HepG2 (cell line): Measurements from ENCODE around the gene ZNF764. TPM values are rescaled to one million over a fixed set of nuclear protein-coding genes. Genes with fewer than 3 reads are reported as not detected.
A peak's percentile ranks its signal among the peaks of the same experiment; 100 is the strongest.

Experiments used
- ATAC-seq: fragments of 200-7000 bp; cut with Tn5 transposase; 3 replicates; pipeline ENCODE4 v1.9.1; 2020; ENCODE audit warnings: mild to moderate bottlenecking, moderate library complexity
- BruUV-seq: library from RNA; stranded (reverse); fragments of 400-500 nt; replicated peaks from 2 replicates; lab custom pipeline; 2021; lab: Mats Ljungman, UMichigan
- CTCF ChIA-PET: fragments of 300-600 bp; formaldehyde crosslinking; extraction: SDS; loops from one replicate; lab custom pipeline; 2021; ENCODE audit warnings: low total read pairs, inconsistent platforms, low intra/inter-chr PET ratio; lab: Yijun Ruan, JAX
- POLR2A ChIA-PET: fragments of 350-600 bp; sonication (Branson Sonifier 250); formaldehyde crosslinking; loops from one replicate; lab custom pipeline; 2020; ENCODE audit warnings: antibody characterized with exemption, inconsistent platforms; lab: Yijun Ruan, JAX
- DNase-seq: peaks from one replicate; pipeline ENCODE4 v3.0.0-alpha.2; 2015; ENCODE audit warnings: low spot score
- FAIRE-seq: peaks from 3 replicates; lab custom pipeline; 2011; peaks lifted over from hg19 to GRCh38; lab: Jason Lieb, UNC
- H2AFZ ChIP-seq: one replicate; pipeline ENCODE4 v1.6.1; 2011; ENCODE audit warnings: low read length, inconsistent platforms
- H3K27ac ChIP-seq: fragments of 300-600 bp; 3 replicates; pipeline ENCODE4 v1.8.0; 2011; ENCODE audit warnings: mixed run types, mild to moderate bottlenecking, mixed read lengths, low read length, inconsistent platforms; ENCODE audit not compliant: insufficient read depth; ENCODE audit errors: extremely low read length
- H3K27me3 ChIP-seq, 2 experiments: fragments of 200-600 bp in 1 of 2; 2 replicates in 1 of 2; 3 replicates in 1 of 2; pipeline versions ENCODE4 v1.6.0 to v1.8.0; 2011; ENCODE audit warnings: low read length in 2 of 2, mild to moderate bottlenecking in 2 of 2, moderate library complexity in 2 of 2, inconsistent platforms in 1 of 2; ENCODE audit not compliant: insufficient read depth in 2 of 2, control insufficient read depth in 1 of 2
- H3K36me3 ChIP-seq, 2 experiments: fragments of 200-600 bp in 1 of 2; replicated peaks in 1 of 2; 2 replicates in 1 of 2; 3 replicates in 1 of 2; pipeline versions ENCODE4 v1.5.1 to v1.8.0; 2011; ENCODE audit warnings: low read length in 2 of 2, inconsistent platforms in 1 of 2; ENCODE audit not compliant: insufficient read depth in 2 of 2, control insufficient read depth in 1 of 2
- H3K4me1 ChIP-seq: 2 replicates; pipeline ENCODE4 v1.5.1; 2012; ENCODE audit warnings: low read length, inconsistent platforms; ENCODE audit not compliant: insufficient read depth
- H3K4me2 ChIP-seq: 2 replicates; pipeline ENCODE4 v1.6.0; 2011; ENCODE audit warnings: low read depth, low read length, inconsistent platforms
- H3K4me3 ChIP-seq, 3 experiments: fragments of 200-600 bp in 1 of 3; sonication (generic), shearing (Covaris generic) in 1 of 3; replicated peaks in 1 of 3; 2 replicates each; pipeline ENCODE4 v1.5.1; 2011 to 2016; ENCODE audit warnings: low read length in 3 of 3, inconsistent platforms in 2 of 3, low read depth in 2 of 3, mild to moderate bottlenecking in 2 of 3, control low read depth in 1 of 3, mixed read lengths in 1 of 3; ENCODE audit not compliant: insufficient read depth in 1 of 3
- H3K79me2 ChIP-seq: one replicate; pipeline ENCODE4 v1.6.1; 2011; ENCODE audit warnings: low read length, inconsistent platforms; ENCODE audit not compliant: insufficient read depth
- H3K9ac ChIP-seq: 2 replicates; pipeline ENCODE4 v1.6.0; 2011; ENCODE audit warnings: mild to moderate bottlenecking, low read depth, low read length, inconsistent platforms; ENCODE audit not compliant: insufficient read depth
- H3K9me3 ChIP-seq: 2 replicates; pipeline ENCODE4 v1.5.1; 2012; ENCODE audit warnings: mild to moderate bottlenecking, low read length
- H4K20me1 ChIP-seq: 2 replicates; pipeline ENCODE4 v1.6.0; 2011; ENCODE audit warnings: inconsistent platforms, mild to moderate bottlenecking, low read length, moderate library complexity; ENCODE audit not compliant: insufficient read depth
- CEBPG ChIP-seq: IDR thresholded peaks from 2 replicates; pipeline ENCODE4 v1.6.1; 2016
- EED ChIP-seq: sonication (generic); formaldehyde crosslinking; IDR thresholded peaks from 2 replicates; pipeline ENCODE4 v1.5.0; 2020; ENCODE audit warnings: mild to moderate bottlenecking, missing genetic modification reagents
- NR2F1 ChIP-seq, 2 experiments: fragments of 450-650 bp in 1 of 2; formaldehyde crosslinking in 1 of 2; IDR thresholded peaks; 2 replicates each; pipeline versions ENCODE4 v1.5.0 to v1.6.1; 2016 to 2020; ENCODE audit warnings: mild to moderate bottlenecking in 1 of 2, missing compliant biosample characterization in 1 of 2, missing genetic modification reagents in 1 of 2, moderate library complexity in 1 of 2
- PHF5A ChIP-seq: IDR thresholded peaks from one replicate; pipeline ENCODE4 v1.6.1; 2018; ENCODE audit warnings: low read depth, missing genetic modification reagents; ENCODE audit not compliant: unreplicated experiment
- POLR2A ChIP-seq, 2 experiments: IDR thresholded peaks; 2 replicates each; pipeline ENCODE4 v1.6.1; 2011; ENCODE audit warnings: low read depth in 2 of 2, low read length in 2 of 2, mild to moderate bottlenecking in 1 of 2, moderate library complexity in 1 of 2; ENCODE audit not compliant: insufficient read depth in 1 of 2
- POLR2AphosphoS5 ChIP-seq: IDR thresholded peaks from 2 replicates; pipeline ENCODE4 v1.6.1; 2012; ENCODE audit warnings: low read depth, low read length
- RXRA ChIP-seq: sonication (generic); formaldehyde crosslinking; IDR thresholded peaks from 2 replicates; pipeline ENCODE4 v1.5.1; 2020; ENCODE audit warnings: missing genetic modification reagents
- RXRB ChIP-seq: IDR thresholded peaks from 2 replicates; pipeline ENCODE4 v1.6.1; 2016; ENCODE audit warnings: borderline replicate concordance, missing genetic modification reagents, missing compliant biosample characterization
- SKIL ChIP-seq: sonication (generic); formaldehyde crosslinking; IDR thresholded peaks from 2 replicates; pipeline ENCODE4 v1.8.0; 2022; ENCODE audit warnings: missing genetic modification reagents, mild to moderate bottlenecking, moderate library complexity, borderline replicate concordance
- SNAI1 ChIP-seq: sonication (generic); formaldehyde crosslinking; IDR thresholded peaks from 2 replicates; pipeline ENCODE4 v1.5.0; 2020; ENCODE audit warnings: mild to moderate bottlenecking, missing genetic modification reagents, borderline replicate concordance
- TOPORS ChIP-seq: sonication (generic); formaldehyde crosslinking; IDR thresholded peaks from 2 replicates; pipeline ENCODE4 v1.8.0; 2023; ENCODE audit warnings: mild to moderate bottlenecking, missing genetic modification reagents
- ZBTB43 ChIP-seq: sonication (generic); formaldehyde crosslinking; conservative IDR thresholded peaks from 2 replicates; pipeline ENCODE4 v1.4.0; 2020; ENCODE audit warnings: missing genetic modification reagents
- ZC3H13 ChIP-seq: sonication (generic); formaldehyde crosslinking; IDR thresholded peaks from 2 replicates; pipeline ENCODE4 v1.8.1; 2023; ENCODE audit warnings: mild to moderate bottlenecking, missing genetic modification reagents, moderate library complexity
- ZMYM4 ChIP-seq: sonication (generic); formaldehyde crosslinking; IDR thresholded peaks from 2 replicates; pipeline ENCODE4 v1.8.1; 2023; ENCODE audit warnings: mild to moderate bottlenecking, missing genetic modification reagents
- ZNF556 ChIP-seq: sonication (generic); formaldehyde crosslinking; IDR thresholded peaks from 2 replicates; pipeline ENCODE4 v1.4.0; 2020; ENCODE audit warnings: mild to moderate bottlenecking, missing genetic modification reagents, borderline replicate concordance
- ZNF563 ChIP-seq: sonication (generic); formaldehyde crosslinking; IDR thresholded peaks from 2 replicates; pipeline ENCODE4 v1.8.0; 2022; ENCODE audit warnings: mild to moderate bottlenecking, moderate library complexity, missing genetic modification reagents
- ZNF629 ChIP-seq: sonication (generic); formaldehyde crosslinking; conservative IDR thresholded peaks from 2 replicates; pipeline ENCODE4 v1.5.0; 2020; ENCODE audit warnings: missing genetic modification reagents
- ZNF83 ChIP-seq: sonication (generic); formaldehyde crosslinking; IDR thresholded peaks from 2 replicates; pipeline ENCODE4 v1.4.0; 2020; ENCODE audit warnings: missing genetic modification reagents, mild to moderate bottlenecking, borderline replicate concordance
- WGBS: methylation state at CpG from one replicate; pipeline ENCODE4 v1.1.6; 2017; ENCODE audit warnings: low lambda C conversion rate; 5-methylcytosine and 5-hydroxymethylcytosine counted together
- in situ Hi-C: cut with HindIII; loops from 2 replicates; pipeline ENCODE4 v1.10.0; 2017; ENCODE audit warnings: low pct_unique_long_range_greater_than_20kb; ENCODE audit not compliant: extremely low pct_ligation_motif_present
- intact Hi-C: fragments of 100-400 bp; cut with micrococcal nuclease; formaldehyde crosslinking; loops from one replicate; pipeline ENCODE4 v1.10.0; 2022; ENCODE audit not compliant: unreplicated experiment
- polyA plus RNA-seq, 8 experiments: library from polyadenylated mRNA; depleted of rRNA in 3 of 8; stranded (reverse) in 7 of 8; unstranded in 1 of 8; fragments of >200 nt; fragmentation: Illumina TruSeq in 4 of 8; extraction: Trizol in 4 of 8; gene quantifications; 2 replicates each; pipeline versions ENCODE4 v1.2.1 to v1.2.3, GENCODE V29; 2011 to 2016; ENCODE audit warnings: low read depth in 4 of 8, missing spikeins in 1 of 8, mixed read lengths in 1 of 8; ENCODE audit not compliant: insufficient read depth in 1 of 8
- total RNA-seq, 5 experiments: library from RNA; depleted of rRNA; stranded (reverse); fragments of >200 nt; fragmentation: Illumina TruSeq; extraction: Trizol; gene quantifications; 2 replicates each; pipeline ENCODE4 v1.2.3, GENCODE V29; 2016; ENCODE audit warnings: low read depth in 1 of 5

The ZNF764 gene
- total and polyA plus RNA-seq, 2 of the 13 experiments (the other 11 are each of a cell fraction or from before 2014, with no cell fraction given) = 4.1 to 9.1 TPM

GRCh38 chr16:30532285-30533145 lies 25.7 kb downstream of the ZNF764 start (continued):
- TF ChIP-seq ZNF83 (CRISPR knock-in tag) (no peak), SNAI1 (CRISPR knock-in tag) (no peak), ZNF629 (no peak), EED (CRISPR knock-in tag) (no peak), CEBPG (no peak), PHF5A (CRISPR knock-in tag) (no peak), ZBTB43 (CRISPR knock-in tag) (no peak), POLR2A (IDR thresholded peaks at IDR 0.05; ENCODE audit: insufficient read depth in 1 of 2, low read depth in 2 of 2, low read length in 2 of 2) (0 out of 4 replicates have a peak, but pooled peaks of 1 of the 2 experiments have one; percentile 20), POLR2AphosphoS5 (no peak), RXRB (CRISPR knock-in tag) (no peak)
- TF ChIP-seq, all 625 proteins: peak for 7

GRCh38 chr16:30530163-30531037 lies 27.8 kb downstream of the ZNF764 start:
- in situ Hi-C loops (no loop called here), intact Hi-C loops (no loop called here)
- H2AFZ ChIP-seq = no peak overlapping the region
- no peak overlapping the region for H3K9ac ChIP-seq
- no peaks in the 10 kb centered on the region for H4K20me1 ChIP-seq
- CTCF ChIA-PET = no interaction called here
- no peak overlapping the region for H3K4me2 ChIP-seq
- peaks cover 59% of the 10 kb centered on the region for H3K4me1 ChIP-seq
- FAIRE-seq (no peak), ATAC-seq (no peak), DNase-seq (no peak)
- no peak overlapping the region for H3K27ac ChIP-seq
- H3K79me2 ChIP-seq = peaks cover 21% of the 10 kb centered on the region
- BruUV-seq = no TSS peak
- no peak overlapping the region for H3K4me3 ChIP-seq
- POLR2A ChIA-PET = interaction anchor here (1.1 to 1.6 kb wide), 3 partner anchors 28 to 100 kb away, joined by 3 to 8 read pairs (median 4); partner anchors contain the start of genes DCTPP1 and ZNF688
- H3K9me3 ChIP-seq = no peaks in the 10 kb centered on the region
- 85% methylated on average over 13 of the region's 13 CpGs for WGBS
- H3K36me3 ChIP-seq = peaks cover 0 to 1% of the 10 kb centered on the region in 2 experiments; a peak in 1 of 5 replicates
- no peaks in the 10 kb centered on the region; a peak in 1 of 5 replicates for H3K27me3 ChIP-seq
- TF ChIP-seq ZNF556 (CRISPR knock-in tag) = 0 out of 2 replicates have a peak, but pooled peaks have one; percentile 38
- TF ChIP-seq ZMYM4 (CRISPR knock-in tag) = no peak
- peak; percentile 97; the same call in 1 of the 2 replicates for TF ChIP-seq ZC3H13 (CRISPR knock-in tag)
- TF ChIP-seq NR2F1 (CRISPR knock-in tag; IDR thresholded peaks at IDR 0.05) = no peak
- no peak for TF ChIP-seq TOPORS (CRISPR knock-in tag)
- TF ChIP-seq POLR2AphosphoS5 = 0 out of 2 replicates have a peak, but pooled peaks have one; percentile 42
- TF ChIP-seq ZNF563 (CRISPR knock-in tag) = 0 out of 2 replicates have a peak, but pooled peaks have one; percentile 22
- TF ChIP-seq RXRA (CRISPR knock-in tag) = 0 out of 2 replicates have a peak, but pooled peaks have one; percentile 28
- TF ChIP-seq SKIL (CRISPR knock-in tag) = 0 out of 2 replicates have a peak, but pooled peaks have one; percentile 34
